Stimulated activated naive CD4-positive, alpha-beta T cell treated with Interleukin-2 at 50 U/mL for 16 hours (primary cell): Measurements from ENCODE around the gene ZFP57.
A peak's percentile ranks its signal among the peaks of the same experiment; 100 is the strongest.

Source experiments
- DNase-seq: peaks from one replicate; lab custom pipeline; 2025; lab: John Stamatoyannopoulos, UW

Gene ZFP57

DNA sequence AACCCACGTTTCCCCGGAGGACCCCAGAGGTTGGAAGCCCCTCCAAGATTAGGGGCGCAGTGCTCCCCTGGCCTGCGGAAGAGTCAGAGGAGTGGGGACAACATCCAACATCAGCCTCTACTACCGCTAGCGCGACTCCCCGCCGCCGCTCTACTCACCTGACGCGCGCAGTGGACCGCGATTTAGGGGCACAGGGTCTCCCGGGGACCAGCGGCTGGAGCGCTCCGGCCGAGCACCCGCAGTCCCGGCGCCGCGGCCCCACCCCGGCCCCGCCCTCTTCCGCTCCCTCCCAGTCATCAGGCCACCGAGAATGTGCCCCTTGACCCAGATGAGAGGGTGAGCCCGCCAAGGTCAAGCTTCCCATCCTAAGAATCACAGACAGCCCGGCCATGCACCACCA, at the start of gene ZFP57:
Gene ZFP57 (minus strand): TSS at position 249 of the 400 bp plus-strand sequence. CDS start 4,149 bp downstream, outside the sequence.
- DNase-seq: no peak

- no peak for DNase-seq
These were observed 49.7 kb upstream of the ZFP57 start for GRCh38 chr6:29730575-29731126.

DNA sequence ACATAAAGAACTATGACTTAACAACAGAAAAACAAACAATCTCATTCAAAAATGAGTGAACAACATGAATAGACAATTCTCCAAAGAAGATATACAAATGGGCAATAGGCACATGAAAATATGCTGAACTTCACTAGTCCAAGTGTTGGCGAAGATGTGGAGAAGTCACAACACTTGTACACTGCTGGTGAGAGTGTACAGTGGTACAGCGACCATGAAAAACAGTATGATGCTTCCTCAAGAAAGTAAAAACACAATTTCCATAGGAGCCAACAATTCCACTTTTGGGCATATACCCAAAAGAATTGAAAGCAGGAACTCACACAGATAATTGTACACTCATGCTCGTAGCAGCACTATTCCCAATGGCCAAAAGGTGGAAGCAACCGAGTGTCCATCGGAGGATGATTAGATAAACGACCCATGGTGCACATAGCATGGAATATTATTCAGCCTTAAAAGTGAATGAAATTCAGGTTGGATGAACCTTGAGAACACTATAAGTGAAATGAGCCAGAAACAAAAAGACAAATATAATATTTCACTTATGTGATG, 48.9 kb upstream of the ZFP57 start:
- no peak for DNase-seq

GRCh38 chr6:29728875-29729270, 47.9 kb upstream of the ZFP57 start:
- DNase-seq: no peak

- DNase-seq: no peak
These were observed 47.4 kb upstream of the ZFP57 start for GRCh38 chr6:29728173-29728874.

GRCh38 chr6:29727637-29728036, 46.7 kb upstream of the ZFP57 start:
- no peak for DNase-seq

DNA sequence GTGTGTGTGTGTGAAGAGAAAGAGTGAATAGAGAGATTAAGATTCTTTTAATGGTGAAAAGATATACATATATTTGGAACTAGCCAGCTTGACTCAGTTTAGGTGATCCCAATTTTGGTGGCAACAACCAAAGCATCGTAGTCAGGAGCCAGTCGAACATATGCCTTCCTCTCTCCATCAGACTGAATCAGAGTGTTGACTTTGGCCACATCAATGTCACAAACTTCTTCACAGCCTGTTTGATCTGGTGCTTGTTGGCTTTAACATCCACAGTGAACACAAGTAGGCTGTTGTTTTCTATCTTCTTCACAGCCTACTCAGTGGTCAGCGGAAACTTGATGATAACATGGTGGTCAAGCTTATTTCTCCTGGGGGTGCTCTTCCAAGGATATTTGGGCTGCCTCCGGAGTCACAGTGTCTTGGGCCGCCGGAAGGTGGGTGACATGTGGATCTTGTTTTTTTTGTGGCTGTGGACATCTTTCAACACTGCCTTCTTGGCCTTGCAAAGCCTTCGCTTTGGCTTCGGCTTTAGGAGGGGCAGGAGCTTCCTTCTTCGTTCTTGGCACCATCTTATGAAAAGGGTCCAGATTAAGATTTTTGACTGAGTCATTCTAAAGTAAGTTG, 45.7 kb upstream of the ZFP57 start:
- DNase-seq: no peak

GRCh38 chr6:29726001-29726400, 45.0 kb upstream of the ZFP57 start:
- no peak for DNase-seq

DNA sequence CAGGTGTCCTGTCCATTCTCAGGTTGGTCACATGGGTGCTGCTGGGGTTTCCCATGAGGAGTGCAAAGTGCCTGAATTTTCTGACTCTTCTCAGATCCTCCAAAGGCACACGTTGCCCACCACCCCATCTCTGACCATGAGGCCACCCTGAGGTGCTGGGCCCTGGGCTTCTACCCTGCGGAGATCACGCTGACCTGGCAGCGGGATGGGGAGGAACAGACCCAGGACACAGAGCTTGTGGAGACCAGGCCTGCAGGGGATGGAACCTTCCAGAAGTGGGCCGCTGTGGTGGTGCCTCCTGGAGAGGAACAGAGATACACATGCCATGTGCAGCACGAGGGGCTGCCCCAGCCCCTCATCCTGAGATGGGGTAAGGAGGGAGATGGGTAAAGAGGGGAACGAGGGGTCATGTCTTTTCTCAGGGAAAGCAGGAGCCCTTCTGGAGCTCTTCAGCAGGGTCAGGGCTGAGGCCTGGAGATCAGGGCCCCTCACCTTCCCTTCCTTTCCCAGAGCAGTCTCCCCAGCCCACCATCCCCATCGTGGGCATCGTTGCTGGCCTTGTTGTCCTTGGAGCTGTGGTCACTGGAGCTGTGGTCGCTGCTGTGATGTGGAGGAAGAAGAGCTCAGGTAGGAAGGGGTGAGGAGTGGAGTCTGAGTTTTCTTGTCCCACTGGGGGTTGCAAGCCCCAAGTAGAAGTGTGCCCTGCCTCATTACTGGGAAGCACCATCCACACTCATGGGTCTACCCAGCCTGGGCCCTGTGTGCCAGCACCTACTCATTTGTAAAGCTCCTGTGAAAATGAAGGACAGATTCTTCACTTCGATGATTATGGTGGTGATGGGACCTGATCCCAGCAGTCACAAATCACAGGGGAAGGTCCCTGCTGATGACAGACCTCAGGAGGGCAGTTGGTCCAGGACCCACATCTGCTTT, 44.3 kb upstream of the ZFP57 start:
- DNase-seq: no peak

DNA sequence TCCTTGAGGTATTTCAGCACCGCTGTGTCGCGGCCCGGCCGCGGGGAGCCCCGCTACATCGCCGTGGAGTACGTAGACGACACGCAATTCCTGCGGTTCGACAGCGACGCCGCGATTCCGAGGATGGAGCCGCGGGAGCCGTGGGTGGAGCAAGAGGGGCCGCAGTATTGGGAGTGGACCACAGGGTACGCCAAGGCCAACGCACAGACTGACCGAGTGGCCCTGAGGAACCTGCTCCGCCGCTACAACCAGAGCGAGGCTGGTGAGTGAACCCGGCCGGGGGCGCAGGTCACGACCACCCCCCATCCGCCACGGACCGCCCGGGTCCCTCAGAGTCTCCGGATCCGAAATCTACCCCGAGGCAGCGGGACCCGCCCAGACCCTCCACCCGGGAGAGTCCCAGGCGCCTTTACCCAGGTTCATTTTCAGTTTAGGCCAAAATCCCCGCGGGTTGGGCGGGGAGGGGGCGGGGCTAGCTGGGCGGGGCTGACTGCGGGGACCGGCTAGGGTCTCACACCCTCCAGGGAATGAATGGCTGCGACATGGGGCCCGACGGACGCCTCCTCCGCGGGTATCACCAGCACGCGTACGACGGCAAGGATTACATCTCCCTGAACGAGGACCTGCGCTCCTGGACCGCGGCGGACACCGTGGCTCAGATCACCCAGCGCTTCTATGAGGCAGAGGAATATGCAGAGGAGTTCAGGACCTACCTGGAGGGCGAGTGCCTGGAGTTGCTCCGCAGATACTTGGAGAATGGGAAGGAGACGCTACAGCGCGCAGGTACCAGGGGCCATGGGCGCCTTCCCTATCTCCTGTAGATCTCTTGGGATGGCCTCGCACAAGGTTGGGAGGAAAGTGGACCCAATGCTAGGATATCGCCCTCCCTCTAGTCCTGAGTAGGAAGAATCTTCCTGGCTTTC, 43.0 kb upstream of the ZFP57 start:
- DNase-seq: peak; percentile 79

GRCh38 chr6:29723262-29723665, 42.3 kb upstream of the ZFP57 start, which contains the start of gene HLA-F:
Gene HLA-F (plus strand): TSS chr6:29723434. CDS start chr6:29723464, 30 bp downstream.
- DNase-seq: peak; percentile 77

DNA sequence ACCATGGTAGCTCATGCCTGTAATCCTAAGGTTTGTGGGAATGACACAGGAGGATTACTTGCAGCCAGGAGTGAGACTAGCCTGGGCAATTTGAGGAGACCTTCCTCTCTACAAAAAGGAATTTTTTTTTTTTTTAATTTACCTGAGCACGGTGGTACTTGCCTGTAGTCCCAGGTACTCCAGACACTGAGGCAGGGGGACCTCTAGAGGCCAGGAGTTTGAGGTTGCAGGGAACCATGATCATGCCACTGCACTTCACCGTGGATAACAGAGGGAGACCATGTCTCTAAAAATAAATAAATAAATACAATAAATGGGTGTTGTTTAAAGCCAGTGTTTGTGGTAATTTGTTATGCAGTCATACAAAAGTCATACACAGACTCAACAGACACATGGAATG, 39.9 kb upstream of the ZFP57 start:
- DNase-seq: no peak

GRCh38 chr6:29710281-29710941, 29.5 kb upstream of the ZFP57 start:
- DNase-seq: no peak

DNA sequence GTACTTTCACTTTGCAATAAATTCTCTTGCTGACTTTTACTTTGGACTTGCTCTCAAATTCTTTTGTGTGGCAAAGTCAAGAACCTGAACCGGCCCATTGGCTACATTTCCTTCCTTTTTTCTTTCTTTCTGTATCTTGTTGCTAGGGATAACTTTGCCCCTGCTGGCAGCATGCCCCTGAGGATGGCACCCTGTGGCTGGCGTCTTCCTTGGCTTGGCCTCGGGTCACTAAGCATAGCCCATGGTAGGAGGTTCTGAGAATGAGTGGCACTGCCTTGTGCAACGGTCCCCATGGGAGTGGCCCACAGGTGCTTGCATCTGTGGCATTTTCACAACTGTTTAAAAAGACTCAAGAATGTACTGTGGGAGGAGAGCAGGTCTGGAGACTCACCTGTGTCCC, 28.2 kb upstream of the ZFP57 start:
- DNase-seq: no peak

GRCh38 chr6:29708432-29709179, 27.7 kb upstream of the ZFP57 start:
- DNase-seq: peak; percentile 32

- DNase-seq: no peak
These were observed 24.7 kb upstream of the ZFP57 start for GRCh38 chr6:29705389-29706231.

- peak; percentile 74 for DNase-seq
These were observed 21.7 kb upstream of the ZFP57 start for GRCh38 chr6:29702519-29703103.
